Measurements from ENCODE around the gene CAB39. TPM values are rescaled to one million over a fixed set of nuclear protein-coding genes. Genes with fewer than 3 reads are reported as not detected.

CAB39 gene
- total RNA-seq, 1 donor from 2014 or later, result 92.2 TPM

DNA sequence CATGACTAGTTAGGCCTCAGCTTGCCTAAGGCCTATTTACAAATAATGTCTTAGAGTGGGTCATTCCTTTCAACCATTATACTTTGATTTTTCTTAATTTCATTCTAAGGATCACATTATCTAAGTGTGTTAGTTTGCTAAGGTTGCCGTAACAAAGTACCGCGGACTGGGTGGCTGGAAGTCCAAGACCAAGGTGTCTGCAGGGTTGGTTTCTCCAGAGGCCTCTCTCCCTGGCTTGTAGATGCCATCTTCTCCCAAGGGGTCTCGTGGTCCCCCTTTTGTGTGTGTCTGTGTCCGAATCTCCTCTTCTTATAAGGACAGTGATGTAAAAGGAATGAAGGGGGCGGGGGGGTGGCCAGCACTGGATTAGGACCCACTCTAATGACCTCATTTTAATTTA, 133.7 kb downstream of the CAB39 start:
- Histone ChIP-seq H3K27me3 (ENCODE audit: low read depth) (peaks cover 71% of the 10 kb centered on the region), H3K36me3 (no peaks in the 10 kb centered on the region), H3K27ac (replicated peaks) (no peak overlapping the region), H3K9me3 (replicated peaks) (peaks cover 9% of the 10 kb centered on the region), H3K4me3 (no peak overlapping the region), H3K4me1 (peaks cover 6% of the 10 kb centered on the region)
- no peak for DNase-seq
- intact Hi-C loops (cut with micrococcal nuclease), result no loop called here
- TF ChIP-seq, protein P1, sequence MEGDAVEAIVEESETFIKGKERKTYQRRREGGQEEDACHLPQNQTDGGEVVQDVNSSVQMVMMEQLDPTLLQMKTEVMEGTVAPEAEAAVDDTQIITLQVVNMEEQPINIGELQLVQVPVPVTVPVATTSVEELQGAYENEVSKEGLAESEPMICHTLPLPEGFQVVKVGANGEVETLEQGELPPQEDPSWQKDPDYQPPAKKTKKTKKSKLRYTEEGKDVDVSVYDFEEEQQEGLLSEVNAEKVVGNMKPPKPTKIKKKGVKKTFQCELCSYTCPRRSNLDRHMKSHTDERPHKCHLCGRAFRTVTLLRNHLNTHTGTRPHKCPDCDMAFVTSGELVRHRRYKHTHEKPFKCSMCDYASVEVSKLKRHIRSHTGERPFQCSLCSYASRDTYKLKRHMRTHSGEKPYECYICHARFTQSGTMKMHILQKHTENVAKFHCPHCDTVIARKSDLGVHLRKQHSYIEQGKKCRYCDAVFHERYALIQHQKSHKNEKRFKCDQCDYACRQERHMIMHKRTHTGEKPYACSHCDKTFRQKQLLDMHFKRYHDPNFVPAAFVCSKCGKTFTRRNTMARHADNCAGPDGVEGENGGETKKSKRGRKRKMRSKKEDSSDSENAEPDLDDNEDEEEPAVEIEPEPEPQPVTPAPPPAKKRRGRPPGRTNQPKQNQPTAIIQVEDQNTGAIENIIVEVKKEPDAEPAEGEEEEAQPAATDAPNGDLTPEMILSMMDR (IDR thresholded peaks at IDR 0.05; ENCODE audit: borderline replicate concordance), result no peak

DNA sequence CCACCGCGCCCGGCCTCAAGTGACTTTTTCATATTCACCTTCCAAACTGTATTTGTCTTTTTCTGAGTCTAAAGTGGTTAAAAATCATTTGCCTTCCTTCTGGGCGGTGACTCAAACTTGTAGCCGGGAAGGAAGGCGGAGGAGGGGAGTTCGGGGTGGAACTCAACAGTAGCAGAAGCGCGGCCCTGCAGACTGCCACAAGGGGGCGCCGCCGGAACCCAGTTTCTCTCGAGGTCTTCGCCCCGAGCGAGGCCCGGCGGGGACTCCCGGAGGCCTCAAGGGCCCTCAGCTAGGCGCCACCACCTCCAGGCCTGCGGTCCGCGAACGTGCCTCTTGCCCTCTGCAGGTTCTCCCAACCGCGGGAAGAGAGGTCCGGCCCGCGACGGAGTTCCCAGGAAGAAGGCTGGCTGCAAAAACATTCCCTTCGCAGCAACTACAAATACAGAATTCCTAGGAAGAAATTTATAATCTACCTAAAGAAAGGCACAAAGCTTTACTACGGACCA, 135.3 kb downstream of the CAB39 start:
- H3K27me3 ChIP-seq (ENCODE audit: low read depth), result peaks cover 75% of the 10 kb centered on the region
- intact Hi-C loops (cut with micrococcal nuclease), result no loop called here
- no peak overlapping the region for H3K27ac ChIP-seq (replicated peaks)
- peaks cover 9% of the 10 kb centered on the region for H3K9me3 ChIP-seq (replicated peaks)
- peak overlapping the region; percentile 32 for H3K4me3 ChIP-seq
- H3K4me1 ChIP-seq, result peaks cover 6% of the 10 kb centered on the region
- peak; percentile 85 for DNase-seq
- TF ChIP-seq, protein P1 (IDR thresholded peaks at IDR 0.05; ENCODE audit: borderline replicate concordance), result peak; percentile 92
- no peaks in the 10 kb centered on the region for H3K36me3 ChIP-seq

GRCh38 chr2:230849633-230850357, 137.2 kb downstream of the CAB39 start:
- peaks cover 6% of the 10 kb centered on the region for H3K4me1 ChIP-seq
- peak; percentile 52 for DNase-seq
- H3K36me3 ChIP-seq, result no peaks in the 10 kb centered on the region
- intact Hi-C loops (cut with micrococcal nuclease), result no loop called here
- TF ChIP-seq, protein P1 (IDR thresholded peaks at IDR 0.05; ENCODE audit: borderline replicate concordance), result peak; percentile 85
- peaks cover 9% of the 10 kb centered on the region for H3K9me3 ChIP-seq (replicated peaks)
- H3K27ac ChIP-seq (replicated peaks), result no peak overlapping the region
- H3K27me3 ChIP-seq (ENCODE audit: low read depth), result peaks cover 83% of the 10 kb centered on the region
- no peak overlapping the region for H3K4me3 ChIP-seq

GRCh38 chr2:230850358-230850658, 137.7 kb downstream of the CAB39 start:
- H3K4me3 ChIP-seq, result no peak overlapping the region
- peaks cover 6% of the 10 kb centered on the region for H3K4me1 ChIP-seq
- H3K27me3 ChIP-seq (ENCODE audit: low read depth), result peaks cover 83% of the 10 kb centered on the region
- no peaks in the 10 kb centered on the region for H3K36me3 ChIP-seq
- no peak for DNase-seq
- H3K27ac ChIP-seq (replicated peaks), result no peak overlapping the region
- intact Hi-C loops (cut with micrococcal nuclease), result no loop called here
- TF ChIP-seq, protein P1 (IDR thresholded peaks at IDR 0.05; ENCODE audit: borderline replicate concordance), result peak; percentile 4
- peaks cover 9% of the 10 kb centered on the region for H3K9me3 ChIP-seq (replicated peaks)

DNA sequence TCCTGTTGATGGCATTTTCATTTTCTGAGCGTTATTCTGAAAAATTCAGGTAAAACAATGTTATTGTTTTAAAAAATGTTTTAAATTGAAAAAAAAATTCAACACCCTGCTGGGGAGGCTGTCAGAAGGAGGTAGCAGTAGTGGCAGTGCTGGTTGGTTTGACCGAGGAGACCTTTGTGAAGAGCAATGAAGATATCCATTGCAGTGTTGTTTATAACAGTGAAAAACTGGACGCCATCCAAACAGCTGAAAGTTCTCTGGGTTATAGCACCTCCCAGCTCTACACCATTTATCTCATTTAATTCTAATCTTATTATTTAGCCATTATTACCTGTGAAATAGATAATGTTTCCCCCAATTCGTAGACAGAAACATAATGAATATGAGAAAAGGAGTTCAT, 139.5 kb downstream of the CAB39 start:
- intact Hi-C loops (cut with micrococcal nuclease), result no loop called here
- no peaks in the 10 kb centered on the region for H3K9me3 ChIP-seq (replicated peaks)
- no peaks in the 10 kb centered on the region for H3K36me3 ChIP-seq
- H3K4me1 ChIP-seq, result peaks cover 6% of the 10 kb centered on the region
- no peak for DNase-seq
- no peak overlapping the region for H3K27ac ChIP-seq (replicated peaks)
- TF ChIP-seq, protein P1 (IDR thresholded peaks at IDR 0.05; ENCODE audit: borderline replicate concordance), result no peak
- peaks cover 90% of the 10 kb centered on the region for H3K27me3 ChIP-seq (ENCODE audit: low read depth)
- H3K4me3 ChIP-seq, result no peak overlapping the region

Data from left ventricle myocardium inferior (tissue), 1 donor.